HEK293 (cell line): ENCODE data around the gene NUP54.

Experiments used
- CTCF ChIA-PET: fragments of 350-600 bp; formaldehyde crosslinking; extraction: SDS; loops from one replicate; lab custom pipeline; 2021; ENCODE audit warnings: antibody characterized with exemption; lab: Yijun Ruan, JAX
- POLR2A ChIA-PET: fragments of 300-600 bp; formaldehyde crosslinking; extraction: SDS; loops from one replicate; lab custom pipeline; 2020; ENCODE audit warnings: antibody characterized with exemption, inconsistent platforms; lab: Yijun Ruan, JAX
- H3K27ac ChIP-seq: fragments of 200-500 bp; sonication (Bioruptor generic); 2 replicates; pipeline ENCODE4 v1.5.1; 2014; ENCODE audit warnings: low read depth, low read length, control low read depth, inconsistent platforms; ENCODE audit errors: extremely low read depth
- H3K36me3 ChIP-seq, 2 experiments: fragments of 200-500 bp in 1 of 2; sonication (Bioruptor generic) in 1 of 2; 1 replicate in 1 of 2; 2 replicates in 1 of 2; pipeline ENCODE4 v1.5.1; 2014 to 2017; ENCODE audit warnings: inconsistent platforms in 2 of 2, low read length in 2 of 2; ENCODE audit not compliant: control insufficient read depth in 2 of 2, insufficient read depth in 1 of 2
- H3K4me1 ChIP-seq: fragments of 200-500 bp; sonication (Bioruptor generic); 2 replicates; pipeline ENCODE4 v1.5.1; 2014; ENCODE audit warnings: mild to moderate bottlenecking, low read length, inconsistent platforms; ENCODE audit not compliant: control insufficient read depth, insufficient read depth
- H3K4me3 ChIP-seq: 2 replicates; pipeline ENCODE4 v1.5.1; 2011; ENCODE audit warnings: low read depth, mild to moderate bottlenecking, control low read depth, low read length, moderate library complexity
- H3K9me3 ChIP-seq: fragments of 200-500 bp; sonication (Bioruptor generic); 2 replicates; pipeline ENCODE4 v1.5.1; 2014; ENCODE audit warnings: low read depth, low read length, inconsistent platforms; ENCODE audit not compliant: control insufficient read depth, insufficient read depth
- HOXA7 ChIP-seq: sonication (generic); formaldehyde crosslinking; IDR thresholded peaks from 2 replicates; pipeline ENCODE4 v1.8.1; 2022; ENCODE audit warnings: missing genetic modification reagents, borderline replicate concordance
- OSR2 ChIP-seq: fragments of 450-650 bp; formaldehyde crosslinking; IDR thresholded peaks from 2 replicates; pipeline ENCODE4 v1.5.1; 2016; ENCODE audit warnings: missing biosample characterization, missing genetic modification characterization
- PRDM10 ChIP-seq: fragments of 450-650 bp; formaldehyde crosslinking; IDR thresholded peaks from 2 replicates; pipeline ENCODE4 v1.5.1; 2016; ENCODE audit warnings: missing biosample characterization, missing genetic modification characterization
- RBAK ChIP-seq: fragments of 450-650 bp; formaldehyde crosslinking; IDR thresholded peaks from 2 replicates; pipeline ENCODE4 v1.5.1; 2016; ENCODE audit warnings: missing biosample characterization, missing genetic modification characterization
- SP2 ChIP-seq: fragments of 450-650 bp; formaldehyde crosslinking; IDR thresholded peaks from 2 replicates; pipeline ENCODE4 v1.5.1; 2016; ENCODE audit warnings: missing biosample characterization, missing genetic modification characterization
- SP3 ChIP-seq: fragments of 450-650 bp; formaldehyde crosslinking; IDR thresholded peaks from 2 replicates; pipeline ENCODE4 v1.5.1; 2016; ENCODE audit warnings: missing biosample characterization, missing genetic modification characterization
- ZBTB44 ChIP-seq: fragments of 450-650 bp; IDR thresholded peaks from 2 replicates; pipeline ENCODE4 v1.5.1; 2018; ENCODE audit warnings: missing biosample characterization, mild to moderate bottlenecking, missing genetic modification characterization
- ZNF2 ChIP-seq: fragments of 450-650 bp; formaldehyde crosslinking; IDR thresholded peaks from 2 replicates; pipeline ENCODE4 v1.5.1; 2016; ENCODE audit warnings: missing biosample characterization, missing genetic modification characterization
- ZNF280C ChIP-seq: fragments of 450-650 bp; formaldehyde crosslinking; IDR thresholded peaks from 2 replicates; pipeline ENCODE4 v1.5.1; 2016; ENCODE audit warnings: missing biosample characterization, missing genetic modification characterization
- ZNF362 ChIP-seq: fragments of 450-650 bp; formaldehyde crosslinking; IDR thresholded peaks from 2 replicates; pipeline ENCODE4 v1.5.1; 2016; ENCODE audit warnings: missing biosample characterization, missing genetic modification characterization
- ZNF449 ChIP-seq: fragments of 450-650 bp; formaldehyde crosslinking; IDR thresholded peaks from 2 replicates; pipeline ENCODE4 v1.5.1; 2017; ENCODE audit warnings: missing biosample characterization, mild to moderate bottlenecking, missing genetic modification characterization, moderate library complexity
- ZNF488 ChIP-seq: fragments of 450-650 bp; formaldehyde crosslinking; IDR thresholded peaks from 2 replicates; pipeline ENCODE4 v1.5.1; 2016; ENCODE audit warnings: missing biosample characterization, missing genetic modification characterization
- ZNF513 ChIP-seq: fragments of 450-650 bp; IDR thresholded peaks from 2 replicates; pipeline ENCODE4 v1.5.1; 2018; ENCODE audit warnings: missing biosample characterization, missing genetic modification characterization
- ZNF560 ChIP-seq: fragments of 450-650 bp; formaldehyde crosslinking; IDR thresholded peaks from 2 replicates; pipeline ENCODE4 v1.5.1; 2017; ENCODE audit warnings: missing biosample characterization, missing genetic modification characterization, borderline replicate concordance
- ZNF629 ChIP-seq: fragments of 450-650 bp; formaldehyde crosslinking; IDR thresholded peaks from 2 replicates; pipeline ENCODE4 v1.5.1; 2017; ENCODE audit warnings: missing biosample characterization, missing genetic modification characterization
- ZNF707 ChIP-seq: fragments of 450-650 bp; formaldehyde crosslinking; IDR thresholded peaks from 2 replicates; pipeline ENCODE4 v1.5.1; 2016; ENCODE audit warnings: missing biosample characterization, missing genetic modification characterization
- ZNF830 ChIP-seq: fragments of 450-650 bp; IDR thresholded peaks from 2 replicates; pipeline ENCODE4 v1.5.0; 2018; ENCODE audit warnings: missing biosample characterization, missing genetic modification characterization, low read depth, mild to moderate bottlenecking, moderate library complexity
- ZSCAN5A ChIP-seq: fragments of 450-650 bp; formaldehyde crosslinking; IDR thresholded peaks from 2 replicates; pipeline ENCODE4 v1.5.1; 2016; ENCODE audit warnings: missing biosample characterization, missing genetic modification characterization

Gene NUP54

GRCh38 chr4:76108467-76109181, 39.6 kb downstream of the NUP54 start:
- ChIA-PET POLR2A (no interaction called here), CTCF (interaction anchor here (0.5 to 1.3 kb wide), 5 partner anchors 14 to 269 kb away, joined by 3 to 6 read pairs (median 3); no protein-coding TSS in a partner anchor)
- no peaks in the 10 kb centered on the region for H3K4me1 ChIP-seq
- TF ChIP-seq PRDM10 (tag by site-specific recombination) (peak; percentile 62; the same call in 1 of the 2 replicates), RBAK (no peak)
- H3K9me3 ChIP-seq = no peaks in the 10 kb centered on the region
- no peak overlapping the region for H3K4me3 ChIP-seq
- peaks cover 0 to 15% of the 10 kb centered on the region in 2 experiments; a peak in 2 of 3 replicates for H3K36me3 ChIP-seq
- no peak overlapping the region for H3K27ac ChIP-seq

GRCh38 chr4:76106442-76106841, 41.8 kb downstream of the NUP54 start:
- POLR2A ChIA-PET = interaction anchor here (0.5 kb wide), 1 partner anchor 87 kb away, joined by 4 read pairs; no protein-coding TSS in a partner anchor

More at GRCh38 chr4:76106442-76106841, 41.8 kb downstream of the NUP54 start:
- H3K4me3 ChIP-seq = no peak overlapping the region
- CTCF ChIA-PET = interaction anchor here (1.0 to 2.1 kb wide), 2 partner anchors 19 to 211 kb away, joined by 6 to 8 read pairs; no protein-coding TSS in a partner anchor
- H3K36me3 ChIP-seq = no peaks in the 10 kb centered on the region
- TF ChIP-seq ZBTB44 (tag by site-specific recombination) (no peak), SP2 (no peak), ZNF830 (tag by site-specific recombination) (no peak), ZNF449 (tag by site-specific recombination) (no peak), ZNF513 (tag by site-specific recombination) (no peak), ZNF488 (no peak), ZNF560 (tag by site-specific recombination) (no peak), ZNF629 (tag by site-specific recombination) (no peak), HOXA7 (CRISPR knock-in tag) (no peak), ZNF707 (tag by site-specific recombination) (no peak), SP3 (tag by site-specific recombination) (no peak), ZNF362 (tag by site-specific recombination) (no peak), ZSCAN5A (no peak), ZNF280C (tag by site-specific recombination) (no peak), ZNF2 (tag by site-specific recombination) (no peak), OSR2 (tag by site-specific recombination) (no peak)
- H3K4me1 ChIP-seq = no peaks in the 10 kb centered on the region
- H3K27ac ChIP-seq = no peak overlapping the region
- H3K9me3 ChIP-seq = no peaks in the 10 kb centered on the region
